KOPT-K1 (cell line): Measurements from ENCODE around the gene PRKD2.
"Not testable (repeated sequence)": the region's sequence is repeated elsewhere in the genome, so short reads cannot be mapped to it uniquely, and the experiment has no call there.

Experiments
- H3K27ac ChIP-seq: fragments of 200-600 bp; sonication (generic); 2 replicates; pipeline ENCODE4 v1.5.1; 2016; ENCODE audit warnings: antibody characterized with exemption, mild to moderate bottlenecking, low read depth, low read length; ENCODE audit not compliant: poor library complexity, severe bottlenecking
- H3K36me3 ChIP-seq: fragments of 200-600 bp; sonication (generic); 2 replicates; pipeline ENCODE4 v1.5.1; 2017; ENCODE audit warnings: antibody characterized with exemption, mild to moderate bottlenecking, low read length, moderate library complexity; ENCODE audit not compliant: insufficient read depth
- H3K9me3 ChIP-seq: fragments of 200-600 bp; sonication (generic); 2 replicates; pipeline ENCODE4 v1.5.1; 2017; ENCODE audit warnings: antibody characterized with exemption, low read length, mild to moderate bottlenecking; ENCODE audit not compliant: insufficient read depth, poor library complexity, severe bottlenecking

Gene PRKD2

GRCh38 chr19:46631481-46631880 lies 85.4 kb downstream of the PRKD2 start:
- Histone ChIP-seq H3K9me3 (no peaks in the 10 kb centered on the region), H3K36me3 (no peaks in the 10 kb centered on the region), H3K27ac (no peak overlapping the region)

- Histone ChIP-seq H3K9me3 (no peaks in the 10 kb centered on the region), H3K36me3 (no peaks in the 10 kb centered on the region), H3K27ac (no peak overlapping the region)
These were observed 86.2 kb downstream of the PRKD2 start for GRCh38 chr19:46630586-46631205.

- Histone ChIP-seq H3K36me3 (no peaks in the 10 kb centered on the region), H3K27ac (no peak overlapping the region), H3K9me3 (no peaks in the 10 kb centered on the region)
These were observed 87.3 kb downstream of the PRKD2 start for GRCh38 chr19:46629546-46630025.

- H3K36me3 ChIP-seq, H3K9me3 ChIP-seq, H3K27ac ChIP-seq: not testable (repeated sequence)
These were observed 87.9 kb downstream of the PRKD2 start for GRCh38 chr19:46628970-46629369.

GRCh38 chr19:46626446-46626845 lies 90.5 kb downstream of the PRKD2 start:
- Histone ChIP-seq H3K36me3 (no peaks in the 10 kb centered on the region), H3K9me3 (no peaks in the 10 kb centered on the region), H3K27ac (no peak overlapping the region)

GRCh38 chr19:46625731-46626130 lies 91.2 kb downstream of the PRKD2 start:
- Histone ChIP-seq H3K9me3 (no peaks in the 10 kb centered on the region), H3K36me3 (no peaks in the 10 kb centered on the region), H3K27ac (no peak overlapping the region)

- Histone ChIP-seq H3K9me3 (no peaks in the 10 kb centered on the region), H3K27ac (no peak within 1 kb of the TSS), H3K36me3 (no peaks in the 10 kb centered on the region)
These were observed 91.8 kb downstream of the PRKD2 start, which contains the start of gene PTGIR for GRCh38 chr19:46624958-46625661. Gene PTGIR, minus strand, starts transcription at chr19:46625089. Its CDS starts 864 bp downstream, at chr19:46624225.
